ENCODE results near the gene PAX3. TPM values are rescaled to one million over a fixed set of nuclear protein-coding genes. Genes with fewer than 3 reads are reported as not detected.

The PAX3 gene
- total RNA-seq, 1 experiment from 2014 or later: not detected

- no peak overlapping the region for H3K9ac ChIP-seq (ENCODE audit: low read length)
- peaks cover 75% of the 10 kb centered on the region for H3K27me3 ChIP-seq (ENCODE audit: insufficient read depth, low read length)
- no peaks in the 10 kb centered on the region for H4K20me1 ChIP-seq (ENCODE audit: insufficient read depth)
- no peak for ATAC-seq
- CTCF ChIA-PET: no interaction called here
- H3K79me2 ChIP-seq (ENCODE audit: insufficient read depth, low read length): no peaks in the 10 kb centered on the region
- no peak for TF ChIP-seq ZBTB33 (IDR thresholded peaks at IDR 0.05; ENCODE audit: extremely low read depth, insufficient replicate concordance, low read length)
- TF ChIP-seq, protein P1, sequence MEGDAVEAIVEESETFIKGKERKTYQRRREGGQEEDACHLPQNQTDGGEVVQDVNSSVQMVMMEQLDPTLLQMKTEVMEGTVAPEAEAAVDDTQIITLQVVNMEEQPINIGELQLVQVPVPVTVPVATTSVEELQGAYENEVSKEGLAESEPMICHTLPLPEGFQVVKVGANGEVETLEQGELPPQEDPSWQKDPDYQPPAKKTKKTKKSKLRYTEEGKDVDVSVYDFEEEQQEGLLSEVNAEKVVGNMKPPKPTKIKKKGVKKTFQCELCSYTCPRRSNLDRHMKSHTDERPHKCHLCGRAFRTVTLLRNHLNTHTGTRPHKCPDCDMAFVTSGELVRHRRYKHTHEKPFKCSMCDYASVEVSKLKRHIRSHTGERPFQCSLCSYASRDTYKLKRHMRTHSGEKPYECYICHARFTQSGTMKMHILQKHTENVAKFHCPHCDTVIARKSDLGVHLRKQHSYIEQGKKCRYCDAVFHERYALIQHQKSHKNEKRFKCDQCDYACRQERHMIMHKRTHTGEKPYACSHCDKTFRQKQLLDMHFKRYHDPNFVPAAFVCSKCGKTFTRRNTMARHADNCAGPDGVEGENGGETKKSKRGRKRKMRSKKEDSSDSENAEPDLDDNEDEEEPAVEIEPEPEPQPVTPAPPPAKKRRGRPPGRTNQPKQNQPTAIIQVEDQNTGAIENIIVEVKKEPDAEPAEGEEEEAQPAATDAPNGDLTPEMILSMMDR (IDR thresholded peaks at IDR 0.05 in 2 of 3, conservative IDR thresholded peaks at IDR 0.05 in 1 of 3; ENCODE audit: borderline replicate concordance in 1 of 3, insufficient read depth in 1 of 3, low read depth in 2 of 3, low read length in 2 of 3): no peak
- TF ChIP-seq, protein P2, sequence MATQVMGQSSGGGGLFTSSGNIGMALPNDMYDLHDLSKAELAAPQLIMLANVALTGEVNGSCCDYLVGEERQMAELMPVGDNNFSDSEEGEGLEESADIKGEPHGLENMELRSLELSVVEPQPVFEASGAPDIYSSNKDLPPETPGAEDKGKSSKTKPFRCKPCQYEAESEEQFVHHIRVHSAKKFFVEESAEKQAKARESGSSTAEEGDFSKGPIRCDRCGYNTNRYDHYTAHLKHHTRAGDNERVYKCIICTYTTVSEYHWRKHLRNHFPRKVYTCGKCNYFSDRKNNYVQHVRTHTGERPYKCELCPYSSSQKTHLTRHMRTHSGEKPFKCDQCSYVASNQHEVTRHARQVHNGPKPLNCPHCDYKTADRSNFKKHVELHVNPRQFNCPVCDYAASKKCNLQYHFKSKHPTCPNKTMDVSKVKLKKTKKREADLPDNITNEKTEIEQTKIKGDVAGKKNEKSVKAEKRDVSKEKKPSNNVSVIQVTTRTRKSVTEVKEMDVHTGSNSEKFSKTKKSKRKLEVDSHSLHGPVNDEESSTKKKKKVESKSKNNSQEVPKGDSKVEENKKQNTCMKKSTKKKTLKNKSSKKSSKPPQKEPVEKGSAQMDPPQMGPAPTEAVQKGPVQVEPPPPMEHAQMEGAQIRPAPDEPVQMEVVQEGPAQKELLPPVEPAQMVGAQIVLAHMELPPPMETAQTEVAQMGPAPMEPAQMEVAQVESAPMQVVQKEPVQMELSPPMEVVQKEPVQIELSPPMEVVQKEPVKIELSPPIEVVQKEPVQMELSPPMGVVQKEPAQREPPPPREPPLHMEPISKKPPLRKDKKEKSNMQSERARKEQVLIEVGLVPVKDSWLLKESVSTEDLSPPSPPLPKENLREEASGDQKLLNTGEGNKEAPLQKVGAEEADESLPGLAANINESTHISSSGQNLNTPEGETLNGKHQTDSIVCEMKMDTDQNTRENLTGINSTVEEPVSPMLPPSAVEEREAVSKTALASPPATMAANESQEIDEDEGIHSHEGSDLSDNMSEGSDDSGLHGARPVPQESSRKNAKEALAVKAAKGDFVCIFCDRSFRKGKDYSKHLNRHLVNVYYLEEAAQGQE (IDR thresholded peaks at IDR 0.05; ENCODE audit: low read depth): no peak
- TF ChIP-seq SRF (IDR thresholded peaks at IDR 0.05; ENCODE audit: low read depth): no peak
- no peak for TF ChIP-seq TCF7L2 (IDR thresholded peaks at IDR 0.05; ENCODE audit: borderline replicate concordance, extremely low read depth, insufficient read depth, insufficient read length)
- TF ChIP-seq, protein P3, sequence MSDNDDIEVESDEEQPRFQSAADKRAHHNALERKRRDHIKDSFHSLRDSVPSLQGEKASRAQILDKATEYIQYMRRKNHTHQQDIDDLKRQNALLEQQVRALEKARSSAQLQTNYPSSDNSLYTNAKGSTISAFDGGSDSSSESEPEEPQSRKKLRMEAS (IDR thresholded peaks at IDR 0.05): no peak
- no peak for TF ChIP-seq FOSL1 (IDR thresholded peaks at IDR 0.05; ENCODE audit: low read depth)
- no peak for TF ChIP-seq POLR2A (IDR thresholded peaks at IDR 0.05; ENCODE audit: borderline replicate concordance, extremely low read depth, insufficient read depth, insufficient read length)
- TF ChIP-seq ZFX (IDR thresholded peaks at IDR 0.05): no peak
- no peak for TF ChIP-seq SP1 (IDR thresholded peaks at IDR 0.05; ENCODE audit: low read depth)
- TF ChIP-seq EZH2phosphoT487 (IDR thresholded peaks at IDR 0.05; ENCODE audit: borderline replicate concordance): no peak
- TF ChIP-seq SIN3A (IDR thresholded peaks at IDR 0.05; ENCODE audit: low read depth): no peak
- no peak for TF ChIP-seq CBX3 (IDR thresholded peaks at IDR 0.05; ENCODE audit: low read depth)
- H3K9me3 ChIP-seq (ENCODE audit: control insufficient read depth in 1 of 2, insufficient read depth in 1 of 2, low read depth in 1 of 2, low read length in 2 of 2): no peaks in the 10 kb centered on the region
- no peak overlapping the region for H3K4me3 ChIP-seq (replicated peaks in 1 of 2; ENCODE audit: low read depth in 1 of 2, low read length in 2 of 2)
- POLR2A ChIA-PET: no interaction called here
- H2AFZ ChIP-seq (ENCODE audit: low read depth, low read length, poor library complexity, severe bottlenecking): no peak overlapping the region
- no peaks in the 10 kb centered on the region for H3K9me2 ChIP-seq (ENCODE audit: insufficient read depth)
- H3K27ac ChIP-seq (ENCODE audit: low read depth, low read length): no peak overlapping the region
- H3K4me2 ChIP-seq (ENCODE audit: low read length): no peak overlapping the region
- intact Hi-C loops (cut with micrococcal nuclease): no loop called here
- no peaks in the 10 kb centered on the region for H3K4me1 ChIP-seq (ENCODE audit: control insufficient read depth in 1 of 2, insufficient read depth in 2 of 2, low read length in 2 of 2)
- RAD21 ChIA-PET (ENCODE audit: low non-redundant PET in 1 of 2, low total read pairs in 2 of 2, uncharacterized antibody in 2 of 2, unreplicated experiment in 2 of 2): no interaction called here
- H3K36me3 ChIP-seq (ENCODE audit: control insufficient read depth in 1 of 2, insufficient read depth in 2 of 2, low read length in 2 of 2): no peaks in the 10 kb centered on the region
- no peak for DNase-seq (ENCODE audit: low read depth, low spot score)
- no TSS peak for BruUV-seq (replicated peaks)
These were observed 102.6 kb downstream of the PAX3 start for GRCh38 chr2:222196159-222196558.
